ENCODE data around the gene PAPPA.

Gene PAPPA

DNA sequence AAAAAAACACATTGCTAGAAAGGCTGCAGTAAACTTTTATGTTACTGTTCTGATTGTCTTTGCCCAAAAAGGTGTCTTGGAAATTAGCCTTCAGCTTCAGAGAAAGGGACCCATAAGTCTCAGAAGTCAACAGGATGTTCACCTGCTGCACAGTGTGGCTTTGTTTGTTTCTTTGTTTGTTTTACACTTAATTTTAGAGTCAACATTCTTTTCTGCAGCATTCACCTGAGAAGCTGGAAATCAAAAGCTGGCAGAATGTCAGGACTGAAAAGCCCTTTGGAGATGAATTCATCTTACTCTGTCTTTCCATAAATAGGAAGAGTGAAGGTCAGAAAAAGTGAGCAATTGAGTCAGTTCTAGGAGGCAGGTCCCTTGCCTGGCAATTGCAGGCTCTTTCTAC lies 170.0 kb downstream of the PAPPA start:
- no peaks in the 10 kb centered on the region for H3K27me3 ChIP-seq (ENCODE audit: control insufficient read depth, insufficient read depth, low read length)
- no peak overlapping the region for H3K4me3 ChIP-seq (ENCODE audit: low read length)
- H3K9me3 ChIP-seq (ENCODE audit: control insufficient read depth, insufficient read depth, low read length), result no peaks in the 10 kb centered on the region
- H3K4me1 ChIP-seq (ENCODE audit: control insufficient read depth, insufficient read depth, low read length), result no peaks in the 10 kb centered on the region
- H3K36me3 ChIP-seq (ENCODE audit: control insufficient read depth, insufficient read depth, low read length), result no peaks in the 10 kb centered on the region
- DNase-seq (ENCODE audit: low read depth, low spot score), result no peak
- H3K27ac ChIP-seq (ENCODE audit: low read length), result no peak overlapping the region

DNA sequence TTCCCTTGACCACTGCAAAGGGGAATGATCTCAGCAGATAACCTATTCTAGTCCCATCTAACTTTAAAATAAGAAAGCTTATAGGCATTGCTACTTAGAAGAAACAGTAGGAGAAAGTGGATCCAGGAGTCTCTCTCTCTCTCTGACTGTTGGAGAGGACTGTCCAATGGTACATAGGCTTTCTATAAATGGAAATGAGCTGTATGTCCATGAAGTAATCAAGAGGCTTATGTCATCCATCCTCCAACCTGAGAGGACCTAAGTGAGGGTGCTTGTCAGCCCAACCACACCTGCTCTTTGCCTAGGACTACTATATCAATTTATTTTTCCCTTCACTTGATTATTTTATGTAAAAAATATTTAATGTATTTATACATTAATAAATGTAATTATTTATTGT lies 172.3 kb downstream of the PAPPA start:
- H3K4me1 ChIP-seq (ENCODE audit: control insufficient read depth, insufficient read depth, low read length), result no peaks in the 10 kb centered on the region
- no peaks in the 10 kb centered on the region for H3K9me3 ChIP-seq (ENCODE audit: control insufficient read depth, insufficient read depth, low read length)
- no peaks in the 10 kb centered on the region for H3K27me3 ChIP-seq (ENCODE audit: control insufficient read depth, insufficient read depth, low read length)
- no peaks in the 10 kb centered on the region for H3K36me3 ChIP-seq (ENCODE audit: control insufficient read depth, insufficient read depth, low read length)
- H3K27ac ChIP-seq (ENCODE audit: low read length), result no peak overlapping the region
- no peak overlapping the region for H3K4me3 ChIP-seq (ENCODE audit: low read length)
- DNase-seq (ENCODE audit: low read depth, low spot score), result no peak

DNA sequence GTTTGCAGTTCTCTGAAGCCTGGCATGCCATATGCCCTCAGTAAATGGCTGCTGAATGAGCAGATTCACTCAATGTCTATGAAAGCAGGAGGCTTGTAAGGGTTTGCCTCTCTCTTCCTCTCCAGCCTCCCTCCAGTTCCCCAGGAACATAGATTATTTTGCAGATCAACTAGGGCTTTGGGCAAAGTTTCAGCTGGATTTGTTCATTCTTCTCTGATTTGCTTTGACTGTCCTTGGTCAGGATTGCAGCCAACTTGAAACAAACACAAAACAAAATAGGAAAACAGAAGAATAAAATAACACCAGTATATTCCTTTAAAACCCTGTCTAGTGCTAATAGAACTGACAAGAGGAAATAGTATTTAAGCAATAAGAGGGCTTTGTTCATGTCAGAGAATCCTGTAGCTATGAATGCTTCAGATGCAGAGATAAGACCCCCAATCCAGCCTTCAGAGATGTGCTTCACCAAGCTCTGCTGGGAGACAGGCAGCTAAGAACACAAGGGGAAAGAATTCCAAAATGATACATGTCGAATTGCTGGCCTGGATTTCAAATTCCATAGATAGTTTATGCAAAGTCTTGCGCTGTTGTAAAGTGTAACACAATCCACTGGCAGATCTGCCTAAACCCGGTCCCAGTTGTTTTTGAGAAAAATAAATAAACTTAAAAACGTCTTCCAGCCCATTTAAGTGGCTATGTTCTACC lies 174.3 kb downstream of the PAPPA start:
- Histone ChIP-seq H3K4me3 (ENCODE audit: low read length) (no peak overlapping the region), H3K36me3 (ENCODE audit: control insufficient read depth, insufficient read depth, low read length) (no peaks in the 10 kb centered on the region), H3K27ac (ENCODE audit: low read length) (no peak overlapping the region), H3K4me1 (ENCODE audit: control insufficient read depth, insufficient read depth, low read length) (no peaks in the 10 kb centered on the region), H3K27me3 (ENCODE audit: control insufficient read depth, insufficient read depth, low read length) (no peaks in the 10 kb centered on the region; the same call in 1 of the 2 replicates), H3K9me3 (ENCODE audit: control insufficient read depth, insufficient read depth, low read length) (no peaks in the 10 kb centered on the region)
- no peak for DNase-seq (ENCODE audit: low read depth, low spot score)
- no CpG with 5 or more reads among the region's 4 CpGs for WGBS (ENCODE audit: insufficient coverage, insufficient read length)

GRCh38 chr9:116329470-116329869 lies 175.9 kb downstream of the PAPPA start:
- Histone ChIP-seq H3K27me3 (ENCODE audit: control insufficient read depth, insufficient read depth, low read length) (peaks cover 8% of the 10 kb centered on the region; the same call in 1 of the 2 replicates), H3K4me1 (ENCODE audit: control insufficient read depth, insufficient read depth, low read length) (no peaks in the 10 kb centered on the region), H3K27ac (ENCODE audit: low read length) (no peak overlapping the region), H3K9me3 (ENCODE audit: control insufficient read depth, insufficient read depth, low read length) (no peaks in the 10 kb centered on the region), H3K36me3 (ENCODE audit: control insufficient read depth, insufficient read depth, low read length) (no peaks in the 10 kb centered on the region), H3K4me3 (ENCODE audit: low read length) (no peak overlapping the region)
- DNase-seq (ENCODE audit: low read depth, low spot score), result no peak
- WGBS (ENCODE audit: insufficient coverage, insufficient read length), result no CpG with 5 or more reads among the region's 4 CpGs

DNA sequence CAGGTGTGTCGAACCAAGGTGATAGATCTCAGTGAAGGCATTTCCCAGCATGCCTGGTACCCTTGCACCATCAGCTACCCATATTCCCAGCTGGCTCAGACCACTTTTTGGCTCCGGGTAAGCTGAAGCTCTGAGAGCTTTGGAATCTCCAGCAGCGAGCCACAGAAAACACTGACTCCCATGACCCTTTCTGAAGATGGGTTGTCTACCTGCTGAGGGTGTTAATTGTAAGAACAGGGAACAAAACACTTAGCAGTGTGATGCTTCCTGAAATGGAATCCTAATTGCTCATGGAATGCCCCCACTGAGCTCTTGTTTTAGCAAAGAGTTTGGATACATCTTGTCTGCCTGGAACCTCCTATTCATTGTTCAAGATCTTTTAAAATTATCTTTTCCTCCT lies 177.7 kb downstream of the PAPPA start:
- no peaks in the 10 kb centered on the region for H3K36me3 ChIP-seq (ENCODE audit: control insufficient read depth, insufficient read depth, low read length)
- no CpG with 5 or more reads among the region's 3 CpGs for WGBS (ENCODE audit: insufficient coverage, insufficient read length)
- peaks cover 24% of the 10 kb centered on the region; the same call in 1 of the 2 replicates for H3K27me3 ChIP-seq (ENCODE audit: control insufficient read depth, insufficient read depth, low read length)
- H3K27ac ChIP-seq (ENCODE audit: low read length), result no peak overlapping the region
- H3K9me3 ChIP-seq (ENCODE audit: control insufficient read depth, insufficient read depth, low read length), result no peaks in the 10 kb centered on the region
- DNase-seq (ENCODE audit: low read depth, low spot score), result no peak
- no peak overlapping the region for H3K4me3 ChIP-seq (ENCODE audit: low read length)
- H3K4me1 ChIP-seq (ENCODE audit: control insufficient read depth, insufficient read depth, low read length), result 0 out of 2 replicates have a peak, but pooled peaks cover 2% of the 10 kb centered on the region

GRCh38 chr9:116332090-116332489 lies 178.5 kb downstream of the PAPPA start:
- Histone ChIP-seq H3K27ac (ENCODE audit: low read length) (no peak overlapping the region), H3K36me3 (ENCODE audit: control insufficient read depth, insufficient read depth, low read length) (no peaks in the 10 kb centered on the region), H3K27me3 (ENCODE audit: control insufficient read depth, insufficient read depth, low read length) (peaks cover 29% of the 10 kb centered on the region; the same call in 1 of the 2 replicates), H3K4me3 (ENCODE audit: low read length) (no peak overlapping the region), H3K9me3 (ENCODE audit: control insufficient read depth, insufficient read depth, low read length) (no peaks in the 10 kb centered on the region), H3K4me1 (ENCODE audit: control insufficient read depth, insufficient read depth, low read length) (peaks cover 4% of the 10 kb centered on the region; the same call in 1 of the 2 replicates)
- WGBS (ENCODE audit: insufficient coverage, insufficient read length), result no CpG with 5 or more reads among the region's 6 CpGs
- DNase-seq (ENCODE audit: low read depth, low spot score), result no peak

DNA sequence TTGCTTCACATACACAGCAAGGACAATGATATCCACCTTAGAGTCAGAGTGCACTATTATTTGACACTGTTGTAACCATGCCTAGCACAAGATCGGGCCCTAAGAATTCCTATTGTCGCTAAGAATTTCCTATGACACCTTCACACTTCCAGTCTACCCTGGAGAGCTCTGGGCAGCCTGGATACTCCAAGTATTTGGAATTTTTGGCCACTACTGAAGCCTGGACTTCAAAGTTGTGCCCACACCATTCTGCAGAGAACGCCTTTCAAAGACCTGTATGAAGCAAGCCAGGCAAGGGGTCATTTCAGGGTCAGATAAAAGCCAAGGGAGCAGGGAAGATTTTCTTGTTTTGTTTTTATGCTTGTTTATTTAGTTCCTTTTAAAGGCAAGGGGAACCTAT lies 179.7 kb downstream of the PAPPA start:
- peaks cover 34% of the 10 kb centered on the region; the same call in 1 of the 2 replicates for H3K27me3 ChIP-seq (ENCODE audit: control insufficient read depth, insufficient read depth, low read length)

DNA sequence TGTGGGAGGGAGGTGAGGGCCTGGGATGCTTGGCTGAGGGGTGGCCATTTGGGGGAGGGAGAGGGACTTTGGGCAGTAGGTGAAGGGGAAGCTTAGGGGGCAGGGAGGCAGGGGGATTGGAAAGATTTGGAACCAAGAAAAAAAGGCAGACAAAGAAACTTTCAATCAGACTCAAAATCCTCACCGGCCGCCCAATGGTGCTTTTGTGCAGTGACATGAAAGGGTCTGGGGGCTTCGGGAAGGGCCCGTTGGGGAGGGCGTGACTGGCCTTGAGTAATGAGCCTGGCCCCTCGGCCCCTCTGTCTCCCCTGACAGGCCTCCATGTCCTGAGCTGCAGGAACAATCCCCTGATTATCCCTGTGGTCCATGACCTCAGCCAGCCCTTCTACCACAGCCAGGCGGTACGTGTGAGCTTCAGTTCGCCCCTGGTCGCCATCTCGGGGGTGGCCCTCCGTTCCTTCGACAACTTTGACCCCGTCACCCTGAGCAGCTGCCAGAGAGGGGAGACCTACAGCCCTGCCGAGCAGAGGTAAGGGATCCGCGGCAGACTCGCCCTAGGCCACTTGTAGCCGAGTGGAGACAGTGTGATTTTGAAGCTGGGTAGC lies 181.1 kb downstream of the PAPPA start:
- Histone ChIP-seq H3K4me3 (ENCODE audit: low read length) (no peak overlapping the region), H3K9me3 (ENCODE audit: control insufficient read depth, insufficient read depth, low read length) (no peaks in the 10 kb centered on the region), H3K36me3 (ENCODE audit: control insufficient read depth, insufficient read depth, low read length) (no peaks in the 10 kb centered on the region), H3K4me1 (ENCODE audit: control insufficient read depth, insufficient read depth, low read length) (peaks cover 4% of the 10 kb centered on the region; the same call in 1 of the 2 replicates), H3K27ac (ENCODE audit: low read length) (no peak overlapping the region), H3K27me3 (ENCODE audit: control insufficient read depth, insufficient read depth, low read length) (peaks cover 47% of the 10 kb centered on the region)
- WGBS (ENCODE audit: insufficient coverage, insufficient read length), result no CpG with 5 or more reads among the region's 19 CpGs
- no peak for DNase-seq (ENCODE audit: low read depth, low spot score)

More for the DNA sequence above, 179.7 kb downstream of the PAPPA start:
- Histone ChIP-seq H3K36me3 (ENCODE audit: control insufficient read depth, insufficient read depth, low read length) (no peaks in the 10 kb centered on the region), H3K4me3 (ENCODE audit: low read length) (no peak overlapping the region), H3K4me1 (ENCODE audit: control insufficient read depth, insufficient read depth, low read length) (peaks cover 4% of the 10 kb centered on the region; the same call in 1 of the 2 replicates), H3K27ac (ENCODE audit: low read length) (no peak overlapping the region), H3K9me3 (ENCODE audit: control insufficient read depth, insufficient read depth, low read length) (no peaks in the 10 kb centered on the region)
- WGBS (ENCODE audit: insufficient coverage, insufficient read length), result no CpG with 5 or more reads among the region's 3 CpGs
- DNase-seq (ENCODE audit: low read depth, low spot score), result no peak

- WGBS (ENCODE audit: insufficient coverage, insufficient read length), result no CpG with 5 or more reads among the region's 4 CpGs
- no peak overlapping the region for H3K27ac ChIP-seq (ENCODE audit: low read length)
- peaks cover 50% of the 10 kb centered on the region for H3K27me3 ChIP-seq (ENCODE audit: control insufficient read depth, insufficient read depth, low read length)
- H3K36me3 ChIP-seq (ENCODE audit: control insufficient read depth, insufficient read depth, low read length), result no peaks in the 10 kb centered on the region
- DNase-seq (ENCODE audit: low read depth, low spot score), result no peak
- no peaks in the 10 kb centered on the region for H3K9me3 ChIP-seq (ENCODE audit: control insufficient read depth, insufficient read depth, low read length)
- H3K4me1 ChIP-seq (ENCODE audit: control insufficient read depth, insufficient read depth, low read length), result peaks cover 4% of the 10 kb centered on the region; the same call in 1 of the 2 replicates
- H3K4me3 ChIP-seq (ENCODE audit: low read length), result no peak overlapping the region
These were observed 181.8 kb downstream of the PAPPA start for GRCh38 chr9:116335392-116335791.

GRCh38 chr9:116336133-116336862 lies 182.7 kb downstream of the PAPPA start:
- no peaks in the 10 kb centered on the region for H3K36me3 ChIP-seq (ENCODE audit: control insufficient read depth, insufficient read depth, low read length)
- no peaks in the 10 kb centered on the region for H3K9me3 ChIP-seq (ENCODE audit: control insufficient read depth, insufficient read depth, low read length)
- WGBS (ENCODE audit: insufficient coverage, insufficient read length), result no CpG with 5 or more reads among the region's 7 CpGs
- no peak for DNase-seq (ENCODE audit: low read depth, low spot score)
- H3K27me3 ChIP-seq (ENCODE audit: control insufficient read depth, insufficient read depth, low read length), result peaks cover 51% of the 10 kb centered on the region
- H3K4me1 ChIP-seq (ENCODE audit: control insufficient read depth, insufficient read depth, low read length), result peaks cover 4% of the 10 kb centered on the region; the same call in 1 of the 2 replicates
- no peak overlapping the region for H3K27ac ChIP-seq (ENCODE audit: low read length)
- H3K4me3 ChIP-seq (ENCODE audit: low read length), result no peak overlapping the region

All from iPS DF 6.9 (cell line).